LNCaP clone FGC (cell line): ENCODE measurements around the gene MLH3.

Experiments
- DNase-seq: peaks from one replicate; pipeline ENCODE4 v3.0.0-alpha.2; 2011; ENCODE audit warnings: low read depth
- H3K4me3 ChIP-seq: 2 replicates; pipeline ENCODE4 v1.5.1; 2011; ENCODE audit warnings: mild to moderate bottlenecking, low read depth, low read length, control low read depth
- CTCF ChIP-seq: IDR thresholded peaks from 2 replicates; pipeline ENCODE4 v1.5.1; 2012; ENCODE audit warnings: mild to moderate bottlenecking; ENCODE audit not compliant: control insufficient read depth, insufficient read depth; ENCODE audit errors: extremely low read depth

MLH3 gene

GRCh38 chr14:74964787-74965485 lies 86.3 kb downstream of the MLH3 start:
- DNase-seq = no peak
- no peak for TF ChIP-seq CTCF
- no peak overlapping the region for H3K4me3 ChIP-seq
